ENCODE measurements around the gene OSTC. TPM values are rescaled to one million over a fixed set of nuclear protein-coding genes. Genes with fewer than 3 reads are reported as not detected.
"Not testable (repeated sequence)": the region's sequence is repeated elsewhere in the genome, so short reads cannot be mapped to it uniquely, and the experiment has no call there.

The OSTC gene
- total and polyA plus RNA-seq, 4 donors = 88.1 to 162 (median 96.5) TPM

DNA sequence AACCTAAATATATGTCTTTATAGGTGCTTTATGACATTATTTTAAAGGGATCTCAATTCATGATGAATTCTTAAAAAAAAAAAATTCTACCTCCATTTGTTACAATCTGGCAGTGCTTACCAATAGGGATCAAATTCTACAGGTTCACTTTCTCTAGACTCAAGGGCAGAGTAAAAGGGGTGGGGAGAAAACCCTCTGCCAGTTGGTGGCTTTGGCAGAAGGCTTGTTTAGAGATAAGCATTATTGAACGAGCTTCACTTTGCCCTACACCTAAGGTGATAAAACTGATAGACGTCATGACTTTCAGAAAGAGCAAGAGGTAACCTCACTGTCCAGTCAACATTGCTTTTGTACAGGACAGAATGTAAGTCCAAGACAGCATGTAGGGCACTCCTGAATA, 53.6 kb downstream of the OSTC start:
- WGBS (ENCODE audit: insufficient coverage) = 83% methylated on average over 2 of the region's 2 CpGs
- H3K27ac ChIP-seq (ENCODE audit: low read depth, low read length) = no peak overlapping the region
- no peak overlapping the region for H3K4me3 ChIP-seq (ENCODE audit: low read depth, low read length)
- no peaks in the 10 kb centered on the region for H3K36me3 ChIP-seq (ENCODE audit: control insufficient read depth, insufficient read depth, low read length)
- no peaks in the 10 kb centered on the region for H3K27me3 ChIP-seq (ENCODE audit: control insufficient read depth, insufficient read depth, low read length)
- no peaks in the 10 kb centered on the region for H3K4me1 ChIP-seq (ENCODE audit: control insufficient read depth, insufficient read depth, low read length)
- DNase-seq (ENCODE audit: low read depth in 4 of 6, low spot score in 6 of 6) = no peak
- H3K9me3 ChIP-seq (ENCODE audit: control insufficient read depth, insufficient read depth, low read length) = no peaks in the 10 kb centered on the region

DNA sequence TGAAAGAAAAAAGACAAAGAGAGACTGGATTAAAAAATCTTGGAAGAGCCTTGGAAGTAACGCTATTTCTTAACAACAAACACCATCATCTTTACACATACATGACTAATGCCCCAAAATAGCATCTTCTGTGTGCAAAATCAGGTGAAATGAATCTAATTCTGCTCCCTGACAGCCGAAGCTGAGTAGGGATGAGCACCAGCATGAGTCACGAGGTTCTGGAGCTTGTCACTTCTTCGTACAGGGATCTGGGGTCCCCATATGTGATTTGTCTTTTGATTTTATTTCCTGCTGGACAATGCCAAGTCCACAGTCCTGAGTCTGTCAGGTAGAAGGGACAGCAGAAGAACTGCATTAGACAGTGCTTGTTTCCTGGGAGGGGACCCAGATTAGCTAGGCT, 55.9 kb downstream of the OSTC start:
- no peaks in the 10 kb centered on the region for H3K9me3 ChIP-seq (ENCODE audit: control insufficient read depth, insufficient read depth, low read length)

DNA sequence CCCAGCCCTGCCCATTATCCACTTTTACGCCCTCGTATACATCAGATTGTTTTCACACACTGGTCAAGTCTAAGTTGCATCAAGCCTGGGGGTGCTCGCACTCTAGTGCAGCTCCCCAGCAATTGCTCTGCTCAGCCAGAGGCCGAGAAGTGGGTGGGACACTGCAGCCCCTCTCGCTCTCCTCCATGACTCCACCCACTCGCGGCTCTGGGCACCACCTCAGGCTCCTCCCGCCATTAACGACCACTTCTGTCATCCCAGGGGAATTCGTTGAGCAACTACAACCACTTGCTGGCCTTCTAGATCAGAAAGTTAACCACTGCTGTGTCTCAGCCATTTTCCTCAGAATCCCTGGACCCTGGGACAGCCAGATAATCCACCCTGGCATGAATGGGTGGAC, 58.8 kb downstream of the OSTC start:
- no peak for DNase-seq (ENCODE audit: low read depth in 4 of 6, low spot score in 6 of 6)
- Histone ChIP-seq H3K4me1 (ENCODE audit: control insufficient read depth, insufficient read depth, low read length) (no peaks in the 10 kb centered on the region), H3K36me3 (ENCODE audit: control insufficient read depth, insufficient read depth, low read length) (no peaks in the 10 kb centered on the region), H3K4me3 (ENCODE audit: low read depth, low read length) (no peak overlapping the region), H3K27me3 (ENCODE audit: control insufficient read depth, insufficient read depth, low read length) (no peaks in the 10 kb centered on the region), H3K9me3 (ENCODE audit: control insufficient read depth, insufficient read depth, low read length) (no peaks in the 10 kb centered on the region), H3K27ac (ENCODE audit: low read depth, low read length) (no peak overlapping the region)
- 85% methylated on average over 10 of the region's 10 CpGs for WGBS (ENCODE audit: insufficient coverage)

More for the DNA sequence above, 55.9 kb downstream of the OSTC start:
- H3K27me3 ChIP-seq (ENCODE audit: control insufficient read depth, insufficient read depth, low read length) = no peaks in the 10 kb centered on the region
- no peak overlapping the region for H3K4me3 ChIP-seq (ENCODE audit: low read depth, low read length)
- no peaks in the 10 kb centered on the region for H3K4me1 ChIP-seq (ENCODE audit: control insufficient read depth, insufficient read depth, low read length)
- WGBS (ENCODE audit: insufficient coverage) = 59% methylated on average over 3 of the region's 4 CpGs
- H3K27ac ChIP-seq (ENCODE audit: low read depth, low read length) = no peak overlapping the region
- DNase-seq (ENCODE audit: low read depth in 4 of 6, low spot score in 6 of 6) = no peak
- no peaks in the 10 kb centered on the region for H3K36me3 ChIP-seq (ENCODE audit: control insufficient read depth, insufficient read depth, low read length)

DNA sequence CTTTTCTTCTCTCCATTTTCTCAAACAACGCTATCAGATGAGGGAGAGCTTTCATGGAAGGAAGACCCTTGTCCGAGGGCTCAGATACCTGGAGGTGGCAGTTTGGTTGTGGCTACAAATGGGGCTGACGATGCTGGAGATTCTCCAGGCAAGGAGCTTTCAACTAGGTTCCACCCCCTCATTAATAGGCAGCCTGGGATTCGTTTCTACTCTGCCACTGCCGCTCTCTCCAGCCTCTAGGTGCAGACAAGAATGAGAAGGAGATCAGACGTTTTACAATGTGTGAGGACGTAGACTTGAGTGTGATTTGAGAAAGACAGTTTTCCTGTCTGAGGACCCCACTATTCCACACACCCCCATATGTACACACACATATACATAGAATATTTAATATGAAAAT, 59.3 kb downstream of the OSTC start:
- Histone ChIP-seq H3K36me3 (ENCODE audit: control insufficient read depth, insufficient read depth, low read length) (no peaks in the 10 kb centered on the region), H3K4me3 (ENCODE audit: low read depth, low read length) (no peak overlapping the region), H3K27me3 (ENCODE audit: control insufficient read depth, insufficient read depth, low read length) (no peaks in the 10 kb centered on the region), H3K27ac (ENCODE audit: low read depth, low read length) (no peak overlapping the region), H3K9me3 (ENCODE audit: control insufficient read depth, insufficient read depth, low read length) (no peaks in the 10 kb centered on the region), H3K4me1 (ENCODE audit: control insufficient read depth, insufficient read depth, low read length) (no peaks in the 10 kb centered on the region)
- no CpG with 5 or more reads among the region's 7 CpGs for WGBS (ENCODE audit: insufficient coverage)
- no peak for DNase-seq (ENCODE audit: low read depth in 4 of 6, low spot score in 6 of 6)

DNA sequence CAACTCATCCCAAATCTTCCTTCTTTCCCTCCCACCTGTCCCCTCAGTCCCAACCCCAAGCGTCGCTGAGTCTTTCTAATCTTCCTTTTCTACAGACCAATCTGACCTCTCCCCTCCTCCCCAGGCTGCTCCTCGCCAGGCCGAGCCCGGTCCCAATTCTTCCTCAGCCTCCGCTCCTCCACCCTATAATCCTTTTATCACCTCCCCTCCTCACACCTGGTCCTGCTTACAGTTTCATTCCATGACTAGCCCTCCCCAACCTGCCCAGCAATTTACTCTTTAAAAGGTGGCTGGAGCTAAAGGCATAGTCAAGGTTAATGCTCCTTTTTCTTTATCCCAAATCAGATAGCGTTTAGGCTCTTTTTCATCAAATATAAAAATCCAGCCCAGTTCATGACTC, 60.2 kb downstream of the OSTC start:
- WGBS (ENCODE audit: insufficient coverage) = 73% methylated on average over 7 of the region's 7 CpGs

DNA sequence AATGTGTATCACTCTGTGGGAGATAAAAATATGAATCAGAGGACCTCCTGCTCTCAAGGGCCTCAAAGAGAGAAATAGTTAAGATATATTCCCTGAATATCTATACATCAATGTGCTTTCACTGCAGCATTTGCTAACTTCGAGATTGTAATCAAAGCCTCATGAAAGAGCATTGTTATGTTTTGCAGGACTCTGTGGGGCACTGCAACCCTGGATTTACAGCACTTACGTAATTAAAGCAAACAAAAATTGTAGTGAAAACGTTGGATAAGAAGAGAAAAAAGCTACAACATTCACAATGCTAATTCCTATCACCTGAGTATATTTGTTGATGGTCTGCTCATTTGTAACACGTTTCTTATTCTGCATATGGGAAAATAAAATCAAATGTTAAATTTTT, 64.5 kb downstream of the OSTC start:
- no peak overlapping the region for H3K4me3 ChIP-seq (ENCODE audit: low read depth, low read length)
- H3K9me3 ChIP-seq (ENCODE audit: control insufficient read depth, insufficient read depth, low read length) = no peaks in the 10 kb centered on the region
- no peaks in the 10 kb centered on the region for H3K27me3 ChIP-seq (ENCODE audit: control insufficient read depth, insufficient read depth, low read length)
- WGBS (ENCODE audit: insufficient coverage) = 17% methylated on average over 1 of the region's 4 CpGs
- peak in 1 of 6 donors; percentile 50 for DNase-seq (ENCODE audit: low read depth in 4 of 6, low spot score in 6 of 6)
- H3K27ac ChIP-seq (ENCODE audit: low read depth, low read length) = no peak overlapping the region
- no peaks in the 10 kb centered on the region for H3K36me3 ChIP-seq (ENCODE audit: control insufficient read depth, insufficient read depth, low read length)
- H3K4me1 ChIP-seq (ENCODE audit: control insufficient read depth, insufficient read depth, low read length) = no peaks in the 10 kb centered on the region

More for the DNA sequence above, 60.2 kb downstream of the OSTC start:
- H3K27me3 ChIP-seq (ENCODE audit: control insufficient read depth, insufficient read depth, low read length); H3K4me3 ChIP-seq (ENCODE audit: low read depth, low read length); H3K27ac ChIP-seq (ENCODE audit: low read depth, low read length); H3K9me3 ChIP-seq (ENCODE audit: control insufficient read depth, insufficient read depth, low read length); H3K4me1 ChIP-seq (ENCODE audit: control insufficient read depth, insufficient read depth, low read length); H3K36me3 ChIP-seq (ENCODE audit: control insufficient read depth, insufficient read depth, low read length); DNase-seq (ENCODE audit: low read depth in 4 of 6, low spot score in 6 of 6): not testable (repeated sequence)

DNA sequence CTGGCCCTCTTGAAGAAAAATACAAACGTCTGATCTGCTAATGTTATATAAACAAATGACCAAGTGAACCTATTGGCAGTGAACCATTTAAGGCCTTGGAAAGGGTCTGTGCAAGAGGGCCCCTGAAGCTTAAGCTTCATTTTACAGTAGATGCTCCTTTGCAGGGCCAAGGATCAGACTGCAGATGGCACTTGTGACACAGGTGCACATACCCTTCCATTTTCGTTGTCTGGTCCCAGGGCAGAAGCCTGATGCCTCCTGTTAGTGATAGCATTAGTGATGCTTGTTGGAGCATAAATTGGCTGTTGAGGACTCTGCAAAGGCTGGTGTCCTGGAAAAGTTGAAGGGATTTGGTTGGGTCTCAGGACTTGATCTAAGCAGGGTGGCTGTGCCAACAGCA, 65.9 kb downstream of the OSTC start:
- no peaks in the 10 kb centered on the region for H3K9me3 ChIP-seq (ENCODE audit: control insufficient read depth, insufficient read depth, low read length)
- H3K27me3 ChIP-seq (ENCODE audit: control insufficient read depth, insufficient read depth, low read length) = no peaks in the 10 kb centered on the region
- no peak overlapping the region for H3K27ac ChIP-seq (ENCODE audit: low read depth, low read length)
- 70% methylated on average over 2 of the region's 2 CpGs for WGBS (ENCODE audit: insufficient coverage)
- H3K4me1 ChIP-seq (ENCODE audit: control insufficient read depth, insufficient read depth, low read length) = no peaks in the 10 kb centered on the region
- H3K4me3 ChIP-seq (ENCODE audit: low read depth, low read length) = no peak overlapping the region
- no peak for DNase-seq (ENCODE audit: low read depth in 4 of 6, low spot score in 6 of 6)
- H3K36me3 ChIP-seq (ENCODE audit: control insufficient read depth, insufficient read depth, low read length) = no peaks in the 10 kb centered on the region

DNA sequence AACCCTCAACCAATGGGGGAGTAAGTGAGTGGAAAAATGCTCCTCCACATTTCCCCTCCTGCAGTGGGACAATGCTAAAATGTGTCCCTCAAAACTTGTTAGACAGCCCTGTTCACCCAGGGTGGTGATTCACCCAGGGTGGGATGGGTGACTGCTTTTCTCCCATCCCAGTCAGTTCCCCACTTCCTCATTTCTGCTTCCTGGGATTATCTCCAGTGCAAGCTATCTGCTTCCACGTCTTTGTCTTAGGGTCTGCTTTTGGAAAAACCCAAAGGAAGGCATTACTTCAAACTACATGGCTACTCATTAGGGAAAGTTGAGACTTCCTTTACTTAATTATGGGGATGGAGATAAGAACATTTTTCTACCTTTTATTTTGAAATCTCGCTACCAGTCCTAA, 67.0 kb downstream of the OSTC start:
- Histone ChIP-seq H3K36me3 (ENCODE audit: control insufficient read depth, insufficient read depth, low read length) (no peaks in the 10 kb centered on the region), H3K4me3 (ENCODE audit: low read depth, low read length) (no peak overlapping the region), H3K9me3 (ENCODE audit: control insufficient read depth, insufficient read depth, low read length) (no peaks in the 10 kb centered on the region), H3K27ac (ENCODE audit: low read depth, low read length) (no peak overlapping the region), H3K4me1 (ENCODE audit: control insufficient read depth, insufficient read depth, low read length) (no peaks in the 10 kb centered on the region), H3K27me3 (ENCODE audit: control insufficient read depth, insufficient read depth, low read length) (no peaks in the 10 kb centered on the region)
- no CpG with 5 or more reads among the region's 2 CpGs for WGBS (ENCODE audit: insufficient coverage)
- no peak for DNase-seq (ENCODE audit: low read depth in 4 of 6, low spot score in 6 of 6)

Small RNAs within 50 kb of the gene (small RNA-seq; reads per million reads assigned to genes)
- gene RNU6-431P (ENCODE audit: low replicate concordance) = not detected

Other genes starting within 250 kb of the OSTC start
- 1,000 to 10,000 TPM in 1 of 2 donors, 100 to 1,000 TPM in 1; 706 to 2,279 TPM for gene RPL34, start 30.0 kb upstream of the OSTC start, total RNA-seq
- gene RPL34, start 30.0 kb upstream of the OSTC start, polyA plus RNA-seq (ENCODE audit: insufficient read length in 2 of 2) = 1,000 to 10,000 TPM; 1,118 to 1,134 TPM
- gene ETNPPL, start 112.5 kb downstream of the OSTC start, total RNA-seq = 1 to 10 TPM; 1.7 to 5.2 TPM
- gene ETNPPL, start 112.5 kb downstream of the OSTC start, polyA plus RNA-seq (ENCODE audit: insufficient read length in 2 of 2) = 1 to 10 TPM; 1.8 to 2.9 TPM

Data from spinal cord (tissue), 10 donors.